Measurements from ENCODE around the gene MFSD2A.

- TF ChIP-seq GABPA (IDR thresholded peaks at IDR 0.05; ENCODE audit: low read depth): no peak
- no peak for TF ChIP-seq ZZZ3 (IDR thresholded peaks at IDR 0.05; ENCODE audit: control insufficient read depth, insufficient read length, low read depth)
- TF ChIP-seq NFYB (IDR thresholded peaks at IDR 0.05; ENCODE audit: insufficient read depth, low read depth, low read length): no peak
- TF ChIP-seq CTCF (IDR thresholded peaks at IDR 0.05 in 2 of 3, conservative IDR thresholded peaks at IDR 0.05 in 1 of 3; ENCODE audit: control insufficient read depth in 2 of 3, extremely low read depth in 1 of 3, insufficient read depth in 1 of 3, low read depth in 3 of 3, low read length in 3 of 3): no peak
- no peak for TF ChIP-seq REST (IDR thresholded peaks at IDR 0.05; ENCODE audit: low read depth, low read length)
- no peak for TF ChIP-seq SPI1 (IDR thresholded peaks at IDR 0.05; ENCODE audit: borderline replicate concordance, insufficient read depth, low read depth, low read length)
- TF ChIP-seq RFX5 (IDR thresholded peaks at IDR 0.05; ENCODE audit: low read depth, low read length): no peak
- TF ChIP-seq MTA3 (IDR thresholded peaks at IDR 0.05; ENCODE audit: borderline replicate concordance, low read length): no peak
- no peak for TF ChIP-seq POLR2AphosphoS2 (IDR thresholded peaks at IDR 0.05; ENCODE audit: low read depth, low read length)
- TF ChIP-seq ZNF274 (IDR thresholded peaks at IDR 0.05; ENCODE audit: insufficient read depth, insufficient read length): no peak
- no peak for TF ChIP-seq RCOR1 (conservative IDR thresholded peaks at IDR 0.05; ENCODE audit: low read depth, low read length)
- no peak for TF ChIP-seq CEBPB (IDR thresholded peaks at IDR 0.05; ENCODE audit: borderline replicate concordance in 1 of 2, low read depth in 2 of 2, low read length in 2 of 2)
- TF ChIP-seq MYC (IDR thresholded peaks at IDR 0.05; ENCODE audit: insufficient read depth, insufficient read length, insufficient replicate concordance, low read length, severe bottlenecking): no peak
- TF ChIP-seq EP300 (IDR thresholded peaks at IDR 0.05; ENCODE audit: borderline replicate concordance in 1 of 2, control insufficient read depth in 1 of 2, low read depth in 2 of 2, low read length in 2 of 2): no peak
Observed at GRCh38 chr1:39944410-39945112, 10.4 kb upstream of the MFSD2A start.

Data from GM12878 (cell line).